ENCODE results near the gene FABP6. TPM values are rescaled to one million over a fixed set of nuclear protein-coding genes. Genes with fewer than 3 reads are reported as not detected.

FABP6 gene
- total and polyA plus RNA-seq, 4 donors: not detected

GRCh38 chr5:160209917-160210316 is 19.4 kb upstream of the FABP6 start:
- no peak overlapping the region for H3K4me3 ChIP-seq (ENCODE audit: low read depth in 1 of 3, low read length in 3 of 3)
- 74% methylated on average over 2 of the region's 2 CpGs for WGBS
- DNase-seq (ENCODE audit: low spot score): no peak
- no peaks in the 10 kb centered on the region for H3K9me3 ChIP-seq (ENCODE audit: control insufficient read depth in 4 of 4, low read length in 3 of 4)
- no peak overlapping the region for H3K27ac ChIP-seq (ENCODE audit: low read depth in 1 of 2, low read length in 2 of 2)
- H3K9ac ChIP-seq (ENCODE audit: low read depth in 1 of 2, low read length in 2 of 2): no peak overlapping the region
- no peaks in the 10 kb centered on the region for H3K36me3 ChIP-seq (ENCODE audit: control insufficient read depth in 4 of 4, insufficient read depth in 3 of 4, low read depth in 1 of 4, low read length in 3 of 4)
- no peaks in the 10 kb centered on the region for H3K27me3 ChIP-seq (ENCODE audit: control insufficient read depth in 4 of 4, insufficient read depth in 4 of 4, low read length in 3 of 4)
- TF ChIP-seq EGR1 (IDR thresholded peaks at IDR 0.05; ENCODE audit: low read depth in 2 of 2) (no peak), GABPA (IDR thresholded peaks at IDR 0.05 in 1 of 2, conservative IDR thresholded peaks at IDR 0.05 in 1 of 2) (no peak), RXRA (IDR thresholded peaks at IDR 0.05) (no peak)
- H3K4me1 ChIP-seq (ENCODE audit: control insufficient read depth in 4 of 4, insufficient read depth in 4 of 4, low read length in 3 of 4): no peaks in the 10 kb centered on the region

- Histone ChIP-seq H3K27me3 (ENCODE audit: control insufficient read depth in 4 of 4, insufficient read depth in 4 of 4, low read length in 3 of 4) (no peaks in the 10 kb centered on the region), H3K9me3 (ENCODE audit: control insufficient read depth in 4 of 4, low read length in 3 of 4) (no peaks in the 10 kb centered on the region), H3K9ac (ENCODE audit: low read depth in 1 of 2, low read length in 2 of 2) (no peak overlapping the region), H3K4me3 (ENCODE audit: low read depth in 1 of 3, low read length in 3 of 3) (no peak overlapping the region), H3K27ac (ENCODE audit: low read depth in 1 of 2, low read length in 2 of 2) (no peak overlapping the region), H3K4me1 (ENCODE audit: control insufficient read depth in 4 of 4, insufficient read depth in 4 of 4, low read length in 3 of 4) (no peaks in the 10 kb centered on the region), H3K36me3 (ENCODE audit: control insufficient read depth in 4 of 4, insufficient read depth in 3 of 4, low read depth in 1 of 4, low read length in 3 of 4) (no peaks in the 10 kb centered on the region)
- no peak for DNase-seq (ENCODE audit: low spot score)
- TF ChIP-seq FOXA2 (IDR thresholded peaks at IDR 0.05) (no peak), EGR1 (IDR thresholded peaks at IDR 0.05; ENCODE audit: low read depth in 2 of 2) (no peak), RXRA (IDR thresholded peaks at IDR 0.05) (no peak), HNF4A (conservative IDR thresholded peaks at IDR 0.05) (no peak), TAF1 (conservative IDR thresholded peaks at IDR 0.05) (no peak), SP1 (IDR thresholded peaks at IDR 0.05) (no peak), YY1 (IDR thresholded peaks at IDR 0.05) (no peak), RAD21 (IDR thresholded peaks at IDR 0.05) (no peak), JUND (IDR thresholded peaks at IDR 0.05) (no peak), MAX (IDR thresholded peaks at IDR 0.05) (no peak), CTCF (IDR thresholded peaks at IDR 0.05; ENCODE audit: low read depth, low read length, missing input control) (no peak), ZBTB33 (IDR thresholded peaks at IDR 0.05) (no peak), NR2F2 (IDR thresholded peaks at IDR 0.05) (no peak), FOXA1 (IDR thresholded peaks at IDR 0.05) (no peak), GABPA (IDR thresholded peaks at IDR 0.05 in 1 of 2, conservative IDR thresholded peaks at IDR 0.05 in 1 of 2) (no peak)
- 89% methylated on average over 9 of the region's 9 CpGs for WGBS
These were observed 18.7 kb upstream of the FABP6 start for GRCh38 chr5:160210606-160211005.

GRCh38 chr5:160211352-160211751 is 18.0 kb upstream of the FABP6 start:
- 66% methylated on average over 2 of the region's 2 CpGs for WGBS
- DNase-seq (ENCODE audit: low spot score): no peak
- TF ChIP-seq YY1 (IDR thresholded peaks at IDR 0.05) (no peak), ZBTB33 (IDR thresholded peaks at IDR 0.05) (no peak), TAF1 (conservative IDR thresholded peaks at IDR 0.05) (no peak), JUND (IDR thresholded peaks at IDR 0.05) (no peak), HNF4A (conservative IDR thresholded peaks at IDR 0.05) (no peak), REST (IDR thresholded peaks at IDR 0.05) (no peak), ATF3 (IDR thresholded peaks at IDR 0.05) (no peak)
- no peak overlapping the region for H3K27ac ChIP-seq (ENCODE audit: low read depth in 1 of 2, low read length in 2 of 2)
- H3K4me3 ChIP-seq (ENCODE audit: low read depth in 1 of 3, low read length in 3 of 3): no peak overlapping the region
- H3K4me1 ChIP-seq (ENCODE audit: control insufficient read depth in 4 of 4, insufficient read depth in 4 of 4, low read length in 3 of 4): no peaks in the 10 kb centered on the region
- no peaks in the 10 kb centered on the region for H3K27me3 ChIP-seq (ENCODE audit: control insufficient read depth in 4 of 4, insufficient read depth in 4 of 4, low read length in 3 of 4)
- no peak overlapping the region for H3K9ac ChIP-seq (ENCODE audit: low read depth in 1 of 2, low read length in 2 of 2)
- H3K9me3 ChIP-seq (ENCODE audit: control insufficient read depth in 4 of 4, low read length in 3 of 4): no peaks in the 10 kb centered on the region
- no peaks in the 10 kb centered on the region for H3K36me3 ChIP-seq (ENCODE audit: control insufficient read depth in 4 of 4, insufficient read depth in 3 of 4, low read depth in 1 of 4, low read length in 3 of 4)
